Esophagus muscularis mucosa (tissue), 4 donors: ENCODE results near the gene AP5B1.

Experiments
- EP300 ChIP-seq: sonication (generic); formaldehyde crosslinking; IDR thresholded peaks from one replicate; pipeline ENCODE4 v1.6.1; 2017; ENCODE audit warnings: antibody characterized with exemption
- POLR2A ChIP-seq: fragments of 450-650 bp; IDR thresholded peaks from one replicate; pipeline ENCODE4 v1.6.1; 2017; ENCODE audit warnings: antibody characterized with exemption, moderate library complexity, mild to moderate bottlenecking, low read depth
- TF ChIP-seq, protein P1 (sequence below), 3 experiments: fragments of 200-600 bp in 2 of 3; fragments of 450-650 bp in 1 of 3; sonication (generic) in 2 of 3; IDR thresholded peaks; one replicate each; pipeline ENCODE4 v1.5.1; 2017 to 2019; ENCODE audit warnings: antibody characterized with exemption in 3 of 3, mild to moderate bottlenecking in 2 of 3, moderate library complexity in 1 of 3

DNA sequence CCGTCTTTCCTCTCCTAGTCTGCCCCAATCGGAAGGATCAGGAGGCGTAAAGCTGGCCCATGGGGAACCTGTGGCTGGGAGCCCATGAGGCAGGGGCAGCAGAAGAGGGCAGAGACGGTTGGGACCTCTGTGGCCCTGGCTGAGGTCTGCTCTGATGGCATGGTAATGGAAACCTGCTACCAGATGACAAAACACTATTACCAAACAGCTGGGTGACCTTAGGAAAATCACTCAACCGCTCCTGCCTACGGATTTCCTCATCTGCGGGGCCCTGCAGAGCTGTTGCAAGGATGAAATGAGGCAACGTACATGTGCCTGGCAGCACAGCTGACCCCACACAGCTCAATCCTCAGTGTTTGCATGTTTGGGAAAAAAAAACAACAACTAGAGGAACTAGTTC is 4.6 kb downstream of the AP5B1 start:
- TF ChIP-seq, protein P1, sequence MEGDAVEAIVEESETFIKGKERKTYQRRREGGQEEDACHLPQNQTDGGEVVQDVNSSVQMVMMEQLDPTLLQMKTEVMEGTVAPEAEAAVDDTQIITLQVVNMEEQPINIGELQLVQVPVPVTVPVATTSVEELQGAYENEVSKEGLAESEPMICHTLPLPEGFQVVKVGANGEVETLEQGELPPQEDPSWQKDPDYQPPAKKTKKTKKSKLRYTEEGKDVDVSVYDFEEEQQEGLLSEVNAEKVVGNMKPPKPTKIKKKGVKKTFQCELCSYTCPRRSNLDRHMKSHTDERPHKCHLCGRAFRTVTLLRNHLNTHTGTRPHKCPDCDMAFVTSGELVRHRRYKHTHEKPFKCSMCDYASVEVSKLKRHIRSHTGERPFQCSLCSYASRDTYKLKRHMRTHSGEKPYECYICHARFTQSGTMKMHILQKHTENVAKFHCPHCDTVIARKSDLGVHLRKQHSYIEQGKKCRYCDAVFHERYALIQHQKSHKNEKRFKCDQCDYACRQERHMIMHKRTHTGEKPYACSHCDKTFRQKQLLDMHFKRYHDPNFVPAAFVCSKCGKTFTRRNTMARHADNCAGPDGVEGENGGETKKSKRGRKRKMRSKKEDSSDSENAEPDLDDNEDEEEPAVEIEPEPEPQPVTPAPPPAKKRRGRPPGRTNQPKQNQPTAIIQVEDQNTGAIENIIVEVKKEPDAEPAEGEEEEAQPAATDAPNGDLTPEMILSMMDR (IDR thresholded peaks at IDR 0.05), result no peak
- no peak for TF ChIP-seq EP300
- TF ChIP-seq POLR2A, result no peak
